Tibial artery (tissue), 4 donors: Measurements from ENCODE around the gene SCARF1.

Experiments
- DNase-seq, 2 donors: peaks; one replicate each; pipeline ENCODE4 v3.0.0-alpha.2; 2019
- H3K27ac ChIP-seq, 2 donors: fragments of 200-600 bp; sonication (generic) in 1 of 2; 1 replicate in 1 of 2; 2 replicates in 1 of 2; pipeline ENCODE4 v1.5.1; 2018 to 2019; ENCODE audit warnings: mild to moderate bottlenecking in 1 of 2
- H3K27me3 ChIP-seq, 2 donors: fragments of 200-600 bp; sonication (generic) in 1 of 2; one replicate each; pipeline versions ENCODE4 v1.5.1 to v1.6.0; 2016 to 2019
- H3K36me3 ChIP-seq, 3 donors: fragments of 200-600 bp; sonication (generic) in 2 of 3; one replicate each; pipeline ENCODE4 v1.5.1; 2016 to 2019; ENCODE audit warnings: mild to moderate bottlenecking in 2 of 3
- H3K4me1 ChIP-seq, 4 donors: fragments of 200-600 bp; sonication (generic) in 2 of 4; 1 replicate in 3 of 4; 2 replicates in 1 of 4; pipeline ENCODE4 v1.5.1; 2016 to 2019
- H3K4me3 ChIP-seq, 2 donors: fragments of 200-600 bp; sonication (generic) in 1 of 2; 1 replicate in 1 of 2; 2 replicates in 1 of 2; pipeline ENCODE4 v1.5.1; 2018 to 2019; ENCODE audit warnings: mild to moderate bottlenecking in 2 of 2
- H3K9me3 ChIP-seq, 3 donors: fragments of 200-600 bp; sonication (generic) in 1 of 3; one replicate each; pipeline ENCODE4 v1.5.1; 2016 to 2019
- intact Hi-C: fragments of 100-400 bp; cut with DNase I; formaldehyde crosslinking; loops from one replicate; pipeline ENCODE4 v1.15.0; 2023; ENCODE audit warnings: low total_unique reads
- TF ChIP-seq, protein P1 (sequence below), 2 experiments: fragments of 200-600 bp in 1 of 2; fragments of 450-650 bp in 1 of 2; IDR thresholded peaks; one replicate each; pipeline ENCODE4 v1.5.1; 2017 to 2019; ENCODE audit warnings: antibody characterized with exemption in 2 of 2, mild to moderate bottlenecking in 1 of 2, moderate library complexity in 1 of 2

The SCARF1 gene

GRCh38 chr17:1646199-1646875 is 805 bp upstream of the SCARF1 start:
- H3K27me3 ChIP-seq = no peaks in the 10 kb centered on the region
- DNase-seq = no peak
- H3K4me1 ChIP-seq = peaks cover 0 to 49% (median 36%) of the 10 kb centered on the region in 4 donors
- H3K27ac ChIP-seq = no peak overlapping the region
- peaks cover 9 to 15% (median 10%) of the 10 kb centered on the region in 3 donors for H3K36me3 ChIP-seq
- no peaks in the 10 kb centered on the region for H3K9me3 ChIP-seq
- H3K4me3 ChIP-seq = no peak overlapping the region
- intact Hi-C loops = loop anchor here (5.0 to 10.0 kb wide), 2 partner anchors 74 to 382 kb away; no protein-coding TSS in a partner anchor
- TF ChIP-seq, protein P1, sequence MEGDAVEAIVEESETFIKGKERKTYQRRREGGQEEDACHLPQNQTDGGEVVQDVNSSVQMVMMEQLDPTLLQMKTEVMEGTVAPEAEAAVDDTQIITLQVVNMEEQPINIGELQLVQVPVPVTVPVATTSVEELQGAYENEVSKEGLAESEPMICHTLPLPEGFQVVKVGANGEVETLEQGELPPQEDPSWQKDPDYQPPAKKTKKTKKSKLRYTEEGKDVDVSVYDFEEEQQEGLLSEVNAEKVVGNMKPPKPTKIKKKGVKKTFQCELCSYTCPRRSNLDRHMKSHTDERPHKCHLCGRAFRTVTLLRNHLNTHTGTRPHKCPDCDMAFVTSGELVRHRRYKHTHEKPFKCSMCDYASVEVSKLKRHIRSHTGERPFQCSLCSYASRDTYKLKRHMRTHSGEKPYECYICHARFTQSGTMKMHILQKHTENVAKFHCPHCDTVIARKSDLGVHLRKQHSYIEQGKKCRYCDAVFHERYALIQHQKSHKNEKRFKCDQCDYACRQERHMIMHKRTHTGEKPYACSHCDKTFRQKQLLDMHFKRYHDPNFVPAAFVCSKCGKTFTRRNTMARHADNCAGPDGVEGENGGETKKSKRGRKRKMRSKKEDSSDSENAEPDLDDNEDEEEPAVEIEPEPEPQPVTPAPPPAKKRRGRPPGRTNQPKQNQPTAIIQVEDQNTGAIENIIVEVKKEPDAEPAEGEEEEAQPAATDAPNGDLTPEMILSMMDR (IDR thresholded peaks at IDR 0.05) = no peak

- peak overlapping the region in 1 of 2 donors; percentile 23 for H3K27ac ChIP-seq
- DNase-seq = no peak
- H3K4me3 ChIP-seq = peak overlapping the region; percentile 34 to 39
- peaks cover 0 to 38% (median 22%) of the 10 kb centered on the region in 4 donors for H3K4me1 ChIP-seq
- no peaks in the 10 kb centered on the region for H3K27me3 ChIP-seq
- intact Hi-C loops = loop anchor here (5.0 to 10.0 kb wide), 2 partner anchors 72 to 380 kb away; no protein-coding TSS in a partner anchor
- TF ChIP-seq, protein P1 (IDR thresholded peaks at IDR 0.05) = no peak
- no peaks in the 10 kb centered on the region for H3K36me3 ChIP-seq
- H3K9me3 ChIP-seq = no peaks in the 10 kb centered on the region
Measured at GRCh38 chr17:1644493-1645206, 882 bp downstream of the SCARF1 start.

DNA sequence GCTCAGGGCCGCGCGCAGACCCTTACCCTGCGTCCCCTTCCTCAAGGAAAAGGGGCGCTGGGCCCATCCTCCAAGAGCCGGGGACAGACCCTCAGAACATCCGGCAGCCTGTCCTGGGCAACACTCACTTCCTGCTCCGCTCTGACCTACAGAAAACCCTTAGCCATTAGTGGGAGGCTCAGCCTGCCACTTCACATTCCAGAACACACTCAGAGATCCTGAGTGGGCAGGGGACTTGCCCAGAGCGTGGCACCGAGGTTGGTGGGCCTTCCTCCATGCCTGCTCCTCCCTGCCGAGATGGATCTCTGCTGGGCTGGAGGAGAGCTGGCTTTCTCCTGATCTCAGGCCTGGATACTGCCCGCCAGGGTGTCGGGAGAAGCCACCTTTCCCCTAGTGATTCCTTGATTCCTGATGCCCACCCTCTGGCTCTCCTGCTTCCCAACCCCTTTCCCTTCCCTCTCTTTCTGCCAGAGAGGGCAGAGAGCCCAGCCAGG is 1.5 kb downstream of the SCARF1 start:
- H3K36me3 ChIP-seq = no peaks in the 10 kb centered on the region
- peaks cover 0 to 34% (median 22%) of the 10 kb centered on the region in 4 donors for H3K4me1 ChIP-seq
- TF ChIP-seq, protein P1 (IDR thresholded peaks at IDR 0.05) = no peak
- H3K4me3 ChIP-seq = peak overlapping the region; percentile 40 to 54
- DNase-seq = no peak
- intact Hi-C loops = loop anchor here (10.0 kb wide), 1 partner anchor 379 kb away; no protein-coding TSS in a partner anchor
- no peaks in the 10 kb centered on the region for H3K9me3 ChIP-seq
- no peaks in the 10 kb centered on the region for H3K27me3 ChIP-seq
- H3K27ac ChIP-seq = peak overlapping the region in 1 of 2 donors; percentile 23

DNA sequence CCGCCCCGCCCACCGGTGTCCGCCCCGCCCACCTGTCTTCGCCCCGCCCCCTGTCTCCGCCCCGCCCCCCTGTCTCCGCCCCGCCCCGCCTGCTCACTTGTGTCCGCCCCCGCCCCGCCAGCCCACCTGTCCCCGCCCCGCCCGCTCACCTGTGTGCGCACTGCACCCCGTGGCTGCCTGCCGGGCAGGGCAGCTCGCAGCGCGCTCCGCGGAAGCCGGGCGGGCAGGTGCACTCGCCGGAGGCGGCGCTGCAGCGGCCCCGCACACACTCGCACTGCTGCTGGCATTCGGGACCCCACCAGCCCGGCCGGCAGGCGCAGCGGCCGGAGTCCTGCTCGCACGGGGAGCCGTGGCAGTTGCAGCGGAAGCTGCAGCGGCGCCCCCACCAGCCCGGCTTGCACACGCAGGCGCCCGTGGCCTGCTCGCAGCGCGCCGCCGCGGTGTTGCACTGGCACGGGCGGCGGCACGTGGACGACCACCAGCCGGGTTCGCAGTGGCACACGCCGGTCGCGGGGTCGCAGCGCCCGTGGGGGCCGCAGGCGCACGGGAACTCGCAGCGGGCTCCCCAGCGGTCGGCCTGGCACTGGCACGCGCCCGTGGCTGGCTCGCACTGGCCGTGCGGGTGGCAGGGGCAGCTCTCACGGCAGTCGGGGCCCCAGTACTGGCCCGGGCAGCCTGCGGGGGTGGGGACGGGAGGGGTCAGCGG is 2.1 kb downstream of the SCARF1 start:
- Histone ChIP-seq H3K4me1 (peaks cover 0 to 32% (median 21%) of the 10 kb centered on the region in 4 donors), H3K27me3 (no peaks in the 10 kb centered on the region), H3K36me3 (no peaks in the 10 kb centered on the region), H3K4me3 (peak overlapping the region; percentile 40 to 54), H3K27ac (peak overlapping the region in 1 of 2 donors; percentile 23), H3K9me3 (no peaks in the 10 kb centered on the region)
- intact Hi-C loops = loop anchor here (10.0 kb wide), 1 partner anchor 379 kb away; no protein-coding TSS in a partner anchor
- no peak for DNase-seq
- TF ChIP-seq, protein P1 (IDR thresholded peaks at IDR 0.05) = no peak

DNA sequence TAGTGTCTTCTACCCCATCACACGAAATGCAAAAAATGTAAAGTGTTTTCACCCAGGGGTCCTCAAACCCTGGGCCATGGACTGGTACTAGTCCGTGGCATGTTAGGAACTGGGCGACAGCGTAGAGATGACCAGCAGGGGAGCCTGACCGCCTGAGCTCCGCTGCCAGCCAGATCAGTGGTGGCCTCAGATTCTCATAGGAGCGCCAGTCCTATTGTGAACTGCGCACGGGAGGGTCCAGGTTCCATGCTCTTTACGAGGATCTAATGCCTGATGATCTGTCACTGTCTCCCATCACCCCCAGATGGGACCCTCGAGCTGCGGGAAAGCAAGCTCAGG is 4.5 kb downstream of the SCARF1 start:
- intact Hi-C loops = loop anchor here (10.0 kb wide), 1 partner anchor 376 kb away; no protein-coding TSS in a partner anchor
- Histone ChIP-seq H3K4me1 (peaks cover 0 to 19% (median 10%) of the 10 kb centered on the region in 4 donors), H3K4me3 (no peak overlapping the region), H3K27ac (no peak overlapping the region), H3K27me3 (no peaks in the 10 kb centered on the region), H3K36me3 (no peaks in the 10 kb centered on the region), H3K9me3 (no peaks in the 10 kb centered on the region)
- DNase-seq = no peak
- TF ChIP-seq, protein P1 (IDR thresholded peaks at IDR 0.05) = no peak
